ENCODE data around the gene GPX2.

DNA sequence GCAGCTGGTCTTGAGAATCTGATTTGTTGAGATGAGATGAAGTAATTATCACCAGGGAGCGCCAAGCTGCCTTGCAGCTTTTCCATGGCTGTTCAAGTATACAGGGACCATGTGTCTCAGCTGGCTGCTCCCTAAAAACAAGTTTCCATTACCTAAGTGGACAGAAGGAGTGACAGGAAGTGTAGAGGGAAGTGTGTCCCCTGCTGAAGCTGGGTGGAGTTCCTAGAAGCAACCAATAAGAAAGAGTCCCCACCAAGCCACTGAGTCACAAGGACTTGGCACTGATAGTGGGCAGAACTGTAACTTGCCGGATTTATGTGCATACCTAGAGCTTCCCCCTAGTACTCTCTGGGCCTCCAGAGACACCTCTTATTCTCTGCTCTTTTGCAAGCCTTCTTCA is 1.5 kb upstream of the GPX2 start:
- no peak for TF ChIP-seq CTCF (IDR thresholded peaks at IDR 0.05 in 8 of 11, conservative IDR thresholded peaks at IDR 0.05 in 3 of 11)
- no peak for TF ChIP-seq POLR2AphosphoS5 (IDR thresholded peaks at IDR 0.05)
- no peak for TF ChIP-seq POLR2A (IDR thresholded peaks at IDR 0.05)
